ENCODE data around the gene NRTN. TPM values are rescaled to one million over a fixed set of nuclear protein-coding genes. Genes with fewer than 3 reads are reported as not detected.

Gene NRTN
- total and polyA plus RNA-seq, 2 donors (not counting 3 experiments of a cell fraction or from before 2014, with no cell fraction given), result 0.41 TPM; not detected in 1

- FAIRE-seq (no peak), DNase-seq (ENCODE audit: low read depth, low spot score) (no peak)
- Histone ChIP-seq H3K27ac (ENCODE audit: insufficient read depth, low read depth, low read length) (no peak overlapping the region), H3K9me3 (replicated peaks; ENCODE audit: control insufficient read depth, insufficient read depth, low read length) (no peaks in the 10 kb centered on the region), H3K4me3 (replicated peaks in 1 of 3; ENCODE audit: insufficient read depth in 1 of 3, low read depth in 1 of 3, low read length in 3 of 3) (no peak overlapping the region), H3K9me1 (replicated peaks; ENCODE audit: control insufficient read depth, extremely low read depth, insufficient read depth, low read length) (no peaks in the 10 kb centered on the region), H3K9ac (replicated peaks; ENCODE audit: extremely low read depth, insufficient read depth, low read length) (no peak overlapping the region), H3K36me3 (ENCODE audit: control insufficient read depth in 2 of 2, extremely low read depth in 1 of 2, insufficient read depth in 2 of 2, low read length in 2 of 2) (peaks cover 8 to 37% of the 10 kb centered on the region in 2 experiments), H4K20me1 (replicated peaks; ENCODE audit: control insufficient read depth, extremely low read depth, insufficient read depth, low read length) (no peaks in the 10 kb centered on the region), H3K79me2 (ENCODE audit: control insufficient read depth, insufficient read depth, low read length) (peaks cover 8% of the 10 kb centered on the region), H2AFZ (ENCODE audit: low read depth, low read length) (no peak overlapping the region), H3K4me2 (ENCODE audit: insufficient read depth, low read length) (no peak overlapping the region), H3K4me1 (ENCODE audit: control insufficient read depth, extremely low read depth, insufficient read depth, low read length) (peaks cover 5% of the 10 kb centered on the region), H3K27me3 (ENCODE audit: control insufficient read depth in 2 of 2, insufficient read depth in 2 of 2, low read length in 2 of 2) (no peaks in the 10 kb centered on the region)
- BruUV-seq (replicated peaks), result no TSS peak
- dilution Hi-C loops (cut with MboI; ENCODE audit: extremely low pct_ligation_motif_present, low sequenced_read_pairs), result no loop called here
- POLR2A ChIA-PET, result no interaction called here
- CTCF ChIA-PET, result no interaction called here
- TF ChIP-seq POLR2AphosphoS5 (IDR thresholded peaks at IDR 0.05; ENCODE audit: insufficient read depth, low read depth, low read length) (no peak), POLR2A (IDR thresholded peaks at IDR 0.05; ENCODE audit: low read depth, low read length) (no peak), JUN (IDR thresholded peaks at IDR 0.05; ENCODE audit: borderline replicate concordance, insufficient read depth, insufficient read length, low read depth) (no peak), FOS (IDR thresholded peaks at IDR 0.05; ENCODE audit: borderline replicate concordance, insufficient read depth, low read length) (no peak), MAX (IDR thresholded peaks at IDR 0.05; ENCODE audit: insufficient read depth, insufficient read length) (no peak), GATA2 (IDR thresholded peaks at IDR 0.05; ENCODE audit: insufficient read depth, insufficient read length, low read depth, low read length) (no peak), MYC (IDR thresholded peaks at IDR 0.05; ENCODE audit: low read depth, low read length) (no peak), EZH2 (IDR thresholded peaks at IDR 0.05; ENCODE audit: borderline replicate concordance, low read depth, low read length, severe bottlenecking) (no peak), CTCF (IDR thresholded peaks at IDR 0.05; ENCODE audit: extremely low read depth in 1 of 2, insufficient read depth in 1 of 2, low read depth in 1 of 2, low read length in 2 of 2) (no peak)
- intact Hi-C loops (cut with micrococcal nuclease), result no loop called here
Measured at GRCh38 chr19:5786593-5787408, 18.1 kb upstream of the NRTN start.

All from endothelial cell of umbilical vein (primary cell).